HT-29 (cell line): Measurements from ENCODE around the gene VWF. TPM values are rescaled to one million over a fixed set of nuclear protein-coding genes. Genes with fewer than 3 reads are reported as not detected.
"Not testable (repeated sequence)": the region's sequence is repeated elsewhere in the genome, so short reads cannot be mapped to it uniquely, and the experiment has no call there.

Source experiments
- DNase-seq: peaks from one replicate; pipeline ENCODE4 v3.0.0-alpha.2; 2015; ENCODE audit warnings: low spot score
- total RNA-seq: library from RNA; depleted of rRNA; stranded (reverse); fragments of >200 nt; shearing (Covaris generic); gene quantifications from 2 replicates; pipeline ENCODE4 v1.2.3, GENCODE V29; 2014; rRNA removed

VWF gene
- under 0.01 TPM in 1 of 2 replicates, not detected in the other for total RNA-seq

- no peak for DNase-seq
Observed at GRCh38 chr12:6124411-6125309, at the start of gene VWF. TSS of gene VWF (minus strand) at chr12:6124670. CDS start at chr12:6123196, 1,474 bp downstream.

GRCh38 chr12:6172862-6173261 lies 48.4 kb upstream of the VWF start:
- no peak for DNase-seq

GRCh38 chr12:6172086-6172485 lies 47.6 kb upstream of the VWF start:
- no peak for DNase-seq

GRCh38 chr12:6171409-6172015 lies 47.0 kb upstream of the VWF start:
- DNase-seq = no peak

- peak; percentile 40 for DNase-seq
Observed at GRCh38 chr12:6167327-6168280, 43.1 kb upstream of the VWF start.

- no peak for DNase-seq
Observed at GRCh38 chr12:6166808-6167207, 42.3 kb upstream of the VWF start.

- DNase-seq = no peak
Observed at GRCh38 chr12:6165395-6165794, 40.9 kb upstream of the VWF start.

- DNase-seq = no peak
Observed at GRCh38 chr12:6163416-6164060, 39.1 kb upstream of the VWF start.

GRCh38 chr12:6161124-6161882 lies 36.8 kb upstream of the VWF start:
- DNase-seq = no peak

GRCh38 chr12:6160049-6160649 lies 35.7 kb upstream of the VWF start:
- DNase-seq = not testable (repeated sequence)

GRCh38 chr12:6159166-6160011 lies 34.9 kb upstream of the VWF start:
- DNase-seq = not testable (repeated sequence)

- DNase-seq = no peak
Observed at GRCh38 chr12:6158749-6159148, 34.3 kb upstream of the VWF start.

GRCh38 chr12:6158255-6158654 lies 33.8 kb upstream of the VWF start:
- DNase-seq = no peak

- DNase-seq = no peak
Observed at GRCh38 chr12:6157482-6157881, 33.0 kb upstream of the VWF start.

- DNase-seq = no peak
Observed at GRCh38 chr12:6154730-6155459, 30.4 kb upstream of the VWF start.

GRCh38 chr12:6148722-6149121 lies 24.3 kb upstream of the VWF start:
- not testable (repeated sequence) for DNase-seq

GRCh38 chr12:6148061-6148460 lies 23.6 kb upstream of the VWF start:
- DNase-seq = no peak

GRCh38 chr12:6146951-6147350 lies 22.5 kb upstream of the VWF start:
- DNase-seq = no peak
